CD14-positive monocyte (primary cell): ENCODE data around the gene EVC. TPM values are rescaled to one million over a fixed set of nuclear protein-coding genes. Genes with fewer than 3 reads are reported as not detected.
A peak's percentile ranks its signal among the peaks of the same experiment; 100 is the strongest.

ENCODE experiments used
- DNase-seq, 3 donors: peaks; one replicate each; pipeline ENCODE4 v3.0.0-alpha.2; 2011 to 2022
- H2AFZ ChIP-seq: 2 replicates; pipeline ENCODE4 v1.6.0; 2012; ENCODE audit warnings: mild to moderate bottlenecking, low read depth, low read length, inconsistent platforms; ENCODE audit not compliant: insufficient read depth, poor library complexity, severe bottlenecking
- H3K27ac ChIP-seq, 2 donors: 1 replicate in 1 of 2; 2 replicates in 1 of 2; pipeline ENCODE4 v1.5.1; 2012 to 2013; ENCODE audit warnings: low read length in 2 of 2, control low read depth in 1 of 2, inconsistent platforms in 1 of 2, low read depth in 1 of 2, mild to moderate bottlenecking in 1 of 2
- H3K27me3 ChIP-seq, 2 donors: one replicate each; pipeline versions ENCODE4 v1.6.0 to v1.6.1; 2011 to 2013; ENCODE audit warnings: low read length in 2 of 2; ENCODE audit not compliant: control insufficient read depth in 2 of 2, insufficient read depth in 2 of 2
- H3K36me3 ChIP-seq, 2 donors: replicated peaks in 1 of 2; 1 replicate in 1 of 2; 2 replicates in 1 of 2; pipeline versions ENCODE4 v1.5.1 to v1.6.1; 2012 to 2013; ENCODE audit warnings: low read length in 2 of 2, control low read depth in 1 of 2, inconsistent platforms in 1 of 2, mild to moderate bottlenecking in 1 of 2; ENCODE audit not compliant: insufficient read depth in 2 of 2, control insufficient read depth in 1 of 2
- H3K4me1 ChIP-seq, 2 donors: 1 replicate in 1 of 2; 2 replicates in 1 of 2; pipeline versions ENCODE4 v1.5.1 to v1.6.1; 2012 to 2013; ENCODE audit warnings: low read length in 2 of 2, control low read depth in 1 of 2, inconsistent platforms in 1 of 2, mild to moderate bottlenecking in 1 of 2, moderate library complexity in 1 of 2; ENCODE audit not compliant: insufficient read depth in 2 of 2, control insufficient read depth in 1 of 2
- H3K4me2 ChIP-seq: replicated peaks from 2 replicates; pipeline ENCODE3; 2012; ENCODE audit warnings: low read length, moderate library complexity, mild to moderate bottlenecking; ENCODE audit not compliant: poor library complexity, severe bottlenecking; ENCODE audit errors: extremely low read depth
- H3K4me3 ChIP-seq, 3 experiments: fragments of 200-600 bp in 1 of 3; sonication (generic) in 1 of 3; replicated peaks in 1 of 3; 1 replicate in 2 of 3; 2 replicates in 1 of 3; pipeline ENCODE4 v1.5.1; 2011 to 2013; ENCODE audit warnings: low read length in 3 of 3, mild to moderate bottlenecking in 3 of 3, control low read depth in 2 of 3, low read depth in 2 of 3, inconsistent platforms in 1 of 3, moderate library complexity in 1 of 3
- H3K79me2 ChIP-seq: 2 replicates; pipeline ENCODE4 v1.6.0; 2012; ENCODE audit warnings: mild to moderate bottlenecking, control low read depth, inconsistent platforms, low read length, moderate library complexity; ENCODE audit not compliant: insufficient read depth
- H3K9ac ChIP-seq: 2 replicates; pipeline ENCODE4 v1.6.0; 2017; ENCODE audit warnings: low read length, mild to moderate bottlenecking; ENCODE audit not compliant: insufficient read depth, poor library complexity, severe bottlenecking
- H3K9me3 ChIP-seq, 2 donors: replicated peaks in 1 of 2; 1 replicate in 1 of 2; 2 replicates in 1 of 2; pipeline versions ENCODE4 v1.5.1 to v1.6.1; 2012 to 2013; ENCODE audit warnings: low read length in 2 of 2, control low read depth in 1 of 2; ENCODE audit not compliant: control insufficient read depth in 1 of 2, insufficient read depth in 1 of 2
- H4K20me1 ChIP-seq: 2 replicates; pipeline ENCODE4 v1.6.0; 2012; ENCODE audit warnings: mild to moderate bottlenecking, low read length, control low read depth, moderate library complexity; ENCODE audit not compliant: insufficient read depth
- H3K27ac Mint-ChIP-seq, 7 donors: one replicate each; pipeline ENCODE4 v1.8.0; 2020; ENCODE audit warnings: mild to moderate bottlenecking in 7 of 7, mixed read lengths in 7 of 7, moderate library complexity in 6 of 7, inconsistent platforms in 2 of 7
- H3K27me3 Mint-ChIP-seq, 3 donors: one replicate each; pipeline ENCODE4 v1.8.0; 2021 to 2022; ENCODE audit warnings: low read depth in 3 of 3, mild to moderate bottlenecking in 3 of 3, mixed read lengths in 3 of 3, moderate library complexity in 3 of 3, inconsistent platforms in 1 of 3
- H3K36me3 Mint-ChIP-seq, 2 donors: one replicate each; pipeline ENCODE4 v1.8.0; 2020; ENCODE audit warnings: mixed read lengths in 2 of 2, inconsistent platforms in 1 of 2, mild to moderate bottlenecking in 1 of 2
- H3K4me1 Mint-ChIP-seq: one replicate; pipeline ENCODE4 v1.8.0; 2020; ENCODE audit warnings: mild to moderate bottlenecking, mixed read lengths
- H3K4me3 Mint-ChIP-seq, 2 donors: one replicate each; pipeline ENCODE4 v1.8.0; 2020; ENCODE audit warnings: mild to moderate bottlenecking in 2 of 2, mixed read lengths in 2 of 2, moderate library complexity in 1 of 2
- H3K9me3 Mint-ChIP-seq, 7 donors: one replicate each; pipeline ENCODE4 v1.8.0; 2020 to 2022; ENCODE audit warnings: mixed read lengths in 7 of 7, mild to moderate bottlenecking in 6 of 7, moderate library complexity in 6 of 7, inconsistent platforms in 2 of 7
- CTCF ChIP-seq: fragments of 200-600 bp; IDR thresholded peaks from one replicate; pipeline ENCODE4 v1.8.0; 2022; ENCODE audit warnings: antibody characterized with exemption, mild to moderate bottlenecking
- WGBS: methylation state at CpG from one replicate; pipeline ENCODE4 v1.1.5; 2013; ENCODE audit warnings: missing lambda C conversion rate; ENCODE audit not compliant: insufficient coverage; 5-methylcytosine and 5-hydroxymethylcytosine counted together
- intact Hi-C, 2 donors: fragments of 100-400 bp; cut with micrococcal nuclease; formaldehyde crosslinking; loops; one replicate each; pipeline versions ENCODE4 v1.15.0 to v1.15.1; 2023
- polyA plus RNA-seq, 3 donors: library from polyadenylated mRNA; depleted of rRNA in 1 of 3; unstranded in 2 of 3; stranded (reverse) in 1 of 3; fragments of 300-500 nt in 2 of 3; fragments of >200 nt in 1 of 3; fragmentation: Illumina TruSeq in 2 of 3; gene quantifications; 1 replicate in 2 of 3; 2 replicates in 1 of 3; pipeline ENCODE4 v1.2.3, GENCODE V29; 2012 to 2021

The EVC gene
- polyA plus RNA-seq, 3 donors = 0.36 TPM; not detected in 2

DNA sequence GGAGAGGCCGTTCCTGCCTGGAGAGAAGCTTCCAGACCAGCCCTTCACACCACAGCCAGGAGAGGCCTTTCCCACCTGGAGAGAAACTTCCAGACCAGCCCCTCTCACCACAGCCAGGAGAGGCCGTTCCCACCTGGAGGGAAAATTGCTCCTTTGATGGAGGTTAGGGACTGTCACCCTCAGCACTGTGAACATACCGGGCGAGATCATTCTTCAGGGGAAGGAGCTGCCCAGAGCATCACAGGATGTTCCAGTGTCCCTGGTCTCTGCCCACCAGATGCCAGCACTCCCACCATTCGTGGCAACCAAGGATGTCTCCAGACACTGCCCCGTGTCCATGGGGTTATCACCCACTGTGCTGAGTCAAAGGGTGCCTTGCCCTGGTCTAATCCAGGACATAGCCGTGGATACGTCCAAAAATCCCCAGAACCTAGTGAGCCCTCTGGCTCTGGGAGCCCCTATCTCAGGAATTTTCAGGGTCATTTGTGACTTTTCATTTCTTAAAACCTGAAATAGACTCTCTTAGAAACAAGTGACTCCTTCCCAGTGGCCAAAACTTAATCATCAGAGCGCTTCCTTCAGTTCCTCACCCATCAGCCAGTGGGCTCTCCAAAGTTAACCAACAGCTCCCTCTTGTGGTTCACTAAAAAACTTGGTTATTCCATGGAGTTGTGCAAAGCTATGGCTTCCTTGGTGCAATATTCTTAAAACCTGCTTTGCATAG, 101.7 kb downstream of the EVC start:
- Mint-ChIP-seq H3K4me1 (no peaks in the 10 kb centered on the region), H3K9me3 (peaks cover 0 to 1% (median 0%) of the 10 kb centered on the region in 7 donors), H3K36me3 (no peaks in the 10 kb centered on the region), H3K27ac (peak overlapping the region in 1 of 7 donors; percentile 10), H3K27me3 (peaks cover 0 to 2% (median 0%) of the 10 kb centered on the region in 3 donors), H3K4me3 (no peak overlapping the region)
- Histone ChIP-seq H3K36me3 (no peaks in the 10 kb centered on the region), H3K27ac (no peak overlapping the region), H3K9ac (no peak overlapping the region), H3K27me3 (no peaks in the 10 kb centered on the region), H3K79me2 (no peaks in the 10 kb centered on the region), H2AFZ (no peak overlapping the region), H3K4me3 (no peak overlapping the region), H3K4me2 (no peak overlapping the region), H3K9me3 (no peaks in the 10 kb centered on the region), H3K4me1 (no peaks in the 10 kb centered on the region), H4K20me1 (no peaks in the 10 kb centered on the region)
- WGBS = 92% methylated on average over 7 of the region's 9 CpGs
- intact Hi-C loops = loop anchor here (2.0 to 10.0 kb wide), 4 partner anchors 818 to 1328 kb away; no protein-coding TSS in a partner anchor
- peak; percentile 73 for TF ChIP-seq CTCF
- peak; percentile 18 to 53 (median 47) for DNase-seq

DNA sequence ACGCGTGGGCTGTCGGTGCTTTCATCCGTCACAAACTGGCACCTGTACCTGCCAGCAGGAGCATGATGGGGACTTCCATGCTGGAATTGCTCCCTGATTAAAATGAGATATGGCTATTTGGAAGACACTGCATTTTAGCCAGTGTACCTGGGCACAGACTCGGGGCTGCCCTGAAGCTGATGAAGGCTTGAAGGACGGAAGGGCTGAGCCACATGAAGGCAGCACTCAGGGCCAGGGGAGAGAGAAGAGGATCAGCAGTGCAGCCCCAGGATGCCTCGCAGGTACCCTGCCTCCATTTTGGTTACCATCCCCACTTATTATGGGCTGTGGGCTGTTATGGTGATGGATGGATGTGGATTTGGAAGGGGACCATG, 102.9 kb downstream of the EVC start:
- DNase-seq = no peak
- H3K27ac Mint-ChIP-seq = no peak overlapping the region
- Histone ChIP-seq H3K4me3 (no peak overlapping the region), H3K36me3 (no peaks in the 10 kb centered on the region), H3K79me2 (no peaks in the 10 kb centered on the region), H3K4me2 (no peak overlapping the region), H3K9me3 (no peaks in the 10 kb centered on the region), H3K4me1 (no peaks in the 10 kb centered on the region), H3K27ac (no peak overlapping the region), H4K20me1 (no peaks in the 10 kb centered on the region), H3K9ac (no peak overlapping the region), H2AFZ (no peak overlapping the region), H3K27me3 (no peaks in the 10 kb centered on the region)
- H3K27me3 Mint-ChIP-seq = peaks cover 0 to 2% (median 0%) of the 10 kb centered on the region in 3 donors
- no peaks in the 10 kb centered on the region for H3K4me1 Mint-ChIP-seq
- no peaks in the 10 kb centered on the region for H3K36me3 Mint-ChIP-seq
- intact Hi-C loops = loop anchor here (2.0 to 10.0 kb wide), 4 partner anchors 819 to 1329 kb away; no protein-coding TSS in a partner anchor
- peaks cover 0 to 1% (median 0%) of the 10 kb centered on the region in 7 donors for H3K9me3 Mint-ChIP-seq
- TF ChIP-seq CTCF = no peak
- no peak overlapping the region for H3K4me3 Mint-ChIP-seq
- 98% methylated on average over 6 of the region's 7 CpGs for whole genome bisulfite sequencing
